ENCODE results near the gene C11orf68. TPM values are rescaled to one million over a fixed set of nuclear protein-coding genes. Genes with fewer than 3 reads are reported as not detected.

Gene C11orf68
- total and polyA plus RNA-seq, 2 of the 8 experiments (the other 6 are each of a cell fraction or from before 2014, with no cell fraction given) = 24.0 to 51.2 TPM

DNA sequence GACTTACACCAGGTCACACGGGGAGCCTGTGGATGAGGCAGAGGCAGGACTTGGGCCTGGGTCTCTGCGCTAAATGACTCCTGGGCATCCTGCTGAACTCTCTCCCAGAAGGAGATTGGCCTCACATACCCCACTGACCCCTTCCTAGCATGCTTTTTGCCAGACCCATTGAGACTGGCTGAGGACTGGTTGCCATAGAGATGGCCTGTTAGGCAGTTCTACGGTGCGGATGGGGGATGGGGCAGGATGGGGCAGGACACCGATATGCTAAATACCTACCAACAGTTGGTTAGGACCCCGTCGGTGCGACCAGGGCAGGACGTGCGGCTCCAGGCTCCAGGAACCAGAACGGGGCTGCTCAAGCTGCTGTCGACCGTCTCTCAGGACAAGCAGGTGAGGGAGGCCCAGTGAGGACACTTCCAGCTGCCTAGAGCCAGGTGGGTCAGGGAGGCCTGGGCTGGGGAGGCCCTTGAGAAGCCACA is 26.6 kb upstream of the C11orf68 start, which contains the start of gene TSGA10IP (continued):
- TF ChIP-seq CBX5 (IDR thresholded peaks at IDR 0.05; ENCODE audit: low read depth, low read length) = no peak
